ENCODE data around the gene SF1.

GRCh38 chr11:64734811-64735724 is 43.3 kb downstream of the SF1 start:
- TF ChIP-seq, protein P1, sequence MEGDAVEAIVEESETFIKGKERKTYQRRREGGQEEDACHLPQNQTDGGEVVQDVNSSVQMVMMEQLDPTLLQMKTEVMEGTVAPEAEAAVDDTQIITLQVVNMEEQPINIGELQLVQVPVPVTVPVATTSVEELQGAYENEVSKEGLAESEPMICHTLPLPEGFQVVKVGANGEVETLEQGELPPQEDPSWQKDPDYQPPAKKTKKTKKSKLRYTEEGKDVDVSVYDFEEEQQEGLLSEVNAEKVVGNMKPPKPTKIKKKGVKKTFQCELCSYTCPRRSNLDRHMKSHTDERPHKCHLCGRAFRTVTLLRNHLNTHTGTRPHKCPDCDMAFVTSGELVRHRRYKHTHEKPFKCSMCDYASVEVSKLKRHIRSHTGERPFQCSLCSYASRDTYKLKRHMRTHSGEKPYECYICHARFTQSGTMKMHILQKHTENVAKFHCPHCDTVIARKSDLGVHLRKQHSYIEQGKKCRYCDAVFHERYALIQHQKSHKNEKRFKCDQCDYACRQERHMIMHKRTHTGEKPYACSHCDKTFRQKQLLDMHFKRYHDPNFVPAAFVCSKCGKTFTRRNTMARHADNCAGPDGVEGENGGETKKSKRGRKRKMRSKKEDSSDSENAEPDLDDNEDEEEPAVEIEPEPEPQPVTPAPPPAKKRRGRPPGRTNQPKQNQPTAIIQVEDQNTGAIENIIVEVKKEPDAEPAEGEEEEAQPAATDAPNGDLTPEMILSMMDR (IDR thresholded peaks at IDR 0.05), result no peak
- TF ChIP-seq EZH2 (IDR thresholded peaks at IDR 0.05), result no peak
- TF ChIP-seq EZH2phosphoT487 (IDR thresholded peaks at IDR 0.05), result no peak

Data from neural progenitor cell (in vitro differentiated cells).